GM21390 (cell line): ENCODE data around the gene PPIH.
A peak's percentile ranks its signal among the peaks of the same experiment; 100 is the strongest.
"Not testable (repeated sequence)": the region's sequence is repeated elsewhere in the genome, so short reads cannot be mapped to it uniquely, and the experiment has no call there.

Source experiments
- ATAC-seq: cut with Tn5 transposase; IDR thresholded peaks from one replicate; pipeline ENCODE4 v1.9.1; 2021; ENCODE audit not compliant: unreplicated experiment

PPIH gene

DNA sequence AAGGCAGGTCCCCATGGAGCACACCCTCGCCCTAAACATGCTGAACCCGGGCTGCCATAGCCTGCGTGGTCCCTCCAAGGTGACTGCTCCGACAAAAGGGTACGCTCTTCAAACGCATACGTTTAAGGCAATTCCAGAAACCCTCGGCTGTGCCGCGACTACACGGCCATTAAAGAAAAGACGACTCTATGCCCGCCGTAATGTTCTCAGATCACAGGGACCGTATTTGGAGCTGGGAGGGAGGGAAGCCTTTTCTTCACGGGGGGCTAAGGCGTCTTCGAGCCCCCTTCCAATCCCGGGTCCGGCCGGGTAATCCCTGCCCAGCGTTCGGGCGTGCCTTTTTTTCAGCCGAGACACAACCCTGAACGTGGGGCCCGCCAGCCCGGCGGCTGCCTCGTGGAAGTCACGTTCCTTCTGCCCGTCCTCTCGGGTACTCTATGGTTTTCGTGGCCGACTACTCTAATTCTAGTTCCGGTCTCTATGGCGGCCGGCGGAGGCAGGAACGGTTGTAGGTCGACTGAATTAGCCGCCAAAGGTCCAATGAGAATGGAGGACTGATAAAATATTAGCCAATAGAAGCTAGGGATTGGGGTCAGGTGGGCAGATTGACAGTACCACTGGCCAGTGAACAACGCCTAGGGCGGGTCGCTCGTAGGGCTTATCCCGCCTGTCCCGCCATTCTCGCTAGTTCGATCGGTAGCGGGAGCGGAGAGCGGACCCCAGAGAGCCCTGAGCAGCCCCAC, 23.7 kb downstream of the PPIH start, which contains the start of gene YBX1:
YBX1 (plus strand) TSS at position 678 of the 743 bp plus-strand sequence. CDS start 148 bp downstream, outside the sequence.
- peak; percentile 87 for ATAC-seq

DNA sequence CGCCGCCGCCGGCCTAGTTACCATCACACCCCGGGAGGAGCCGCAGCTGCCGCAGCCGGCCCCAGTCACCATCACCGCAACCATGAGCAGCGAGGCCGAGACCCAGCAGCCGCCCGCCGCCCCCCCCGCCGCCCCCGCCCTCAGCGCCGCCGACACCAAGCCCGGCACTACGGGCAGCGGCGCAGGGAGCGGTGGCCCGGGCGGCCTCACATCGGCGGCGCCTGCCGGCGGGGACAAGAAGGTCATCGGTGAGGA, 24.2 kb downstream of the PPIH start:
- not testable (repeated sequence) for ATAC-seq

DNA sequence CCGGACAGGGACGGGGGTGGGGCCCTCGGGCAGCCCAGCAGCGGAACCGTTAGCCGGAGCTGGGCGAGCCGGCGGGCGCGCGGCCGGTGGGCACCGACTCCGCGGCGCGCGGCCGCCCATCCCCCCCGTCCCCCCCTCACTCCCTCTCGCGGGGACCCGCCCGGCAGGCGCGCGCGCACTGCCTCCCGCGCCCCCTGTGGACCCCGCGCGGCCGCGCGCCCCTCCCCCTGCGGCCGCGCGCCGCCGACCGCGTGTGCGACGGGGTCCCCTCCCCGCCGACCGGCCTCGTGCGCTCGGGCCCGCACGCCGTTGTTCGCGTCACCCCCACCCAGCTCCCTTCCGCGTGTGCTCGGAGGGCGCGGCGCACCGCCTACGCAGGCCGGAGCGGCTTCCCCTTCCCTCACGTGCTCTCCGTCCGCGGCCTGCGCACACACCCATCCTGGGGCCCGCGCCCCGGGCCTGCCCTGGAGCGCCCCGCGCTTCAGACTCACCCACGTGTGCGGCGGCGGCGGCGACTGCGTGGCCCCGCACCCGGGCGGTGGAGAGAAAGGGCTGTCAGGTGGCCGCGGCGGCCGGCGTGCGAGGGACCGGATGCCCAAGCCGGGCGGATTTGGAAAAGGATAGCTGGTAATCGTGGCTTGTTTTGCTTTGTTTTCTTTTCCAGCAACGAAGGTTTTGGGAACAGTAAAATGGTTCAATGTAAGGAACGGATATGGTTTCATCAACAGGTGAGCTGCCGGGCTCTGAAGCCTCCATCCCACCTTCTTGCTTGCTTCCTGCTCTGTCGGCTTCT, 24.7 kb downstream of the PPIH start:
- ATAC-seq: peak; percentile 38

DNA sequence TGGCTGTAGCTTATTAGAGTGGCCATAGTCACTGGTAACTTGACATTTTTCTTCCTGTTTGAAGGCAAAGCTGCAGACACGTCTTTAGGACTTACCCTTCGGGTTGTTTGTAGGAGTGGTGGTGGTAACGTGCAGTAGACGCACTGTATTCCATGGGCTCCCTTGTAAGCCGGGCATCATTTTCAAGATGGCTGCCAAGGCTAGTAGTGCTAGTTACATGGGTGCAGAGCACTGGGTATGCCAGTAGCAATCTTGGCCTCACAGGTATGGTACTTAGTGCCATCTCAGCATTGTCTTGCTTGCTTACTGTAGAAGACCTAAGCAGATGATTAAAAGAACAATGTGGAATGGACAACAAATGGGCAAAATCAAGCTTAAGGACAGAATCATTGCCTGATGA, 25.9 kb downstream of the PPIH start:
- ATAC-seq: no peak

DNA sequence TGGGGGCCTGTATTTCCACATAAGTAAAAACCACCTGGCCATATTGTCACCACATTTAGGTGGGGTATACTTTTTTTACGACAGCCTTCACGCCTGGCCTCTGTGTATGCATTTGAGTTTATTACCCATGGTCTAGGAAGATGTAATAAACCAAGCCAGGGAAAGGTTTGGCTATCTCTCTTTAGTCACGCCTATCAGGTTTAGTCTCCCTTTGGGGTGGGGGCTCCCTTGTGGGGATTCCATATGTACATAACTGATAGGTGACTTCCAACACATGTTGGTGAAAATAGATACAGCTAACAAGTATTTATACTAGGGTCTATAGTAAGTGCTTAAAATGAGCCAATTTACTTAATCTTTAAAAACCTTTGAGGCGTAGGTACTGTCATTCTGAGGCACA, 28.2 kb downstream of the PPIH start:
- no peak for ATAC-seq

DNA sequence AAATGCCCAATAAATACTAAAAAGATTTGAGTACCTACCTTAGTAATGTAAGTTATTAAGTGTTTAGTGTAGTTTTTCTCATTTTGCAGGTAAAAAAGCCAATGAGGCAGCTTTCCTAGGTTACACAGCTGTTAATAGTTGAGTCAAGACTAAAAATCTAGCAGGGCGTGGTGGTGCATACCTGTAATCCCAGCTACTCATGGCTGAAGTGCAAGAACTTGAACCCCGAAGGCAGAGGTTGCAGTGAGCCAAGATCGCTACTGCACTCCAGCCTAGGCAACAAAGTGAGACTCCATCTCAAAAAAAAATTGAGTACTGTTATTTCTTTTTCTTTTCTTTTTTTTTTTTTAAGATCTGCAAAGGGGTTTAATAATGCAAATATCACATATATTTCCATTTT, 31.7 kb downstream of the PPIH start:
- no peak for ATAC-seq

DNA sequence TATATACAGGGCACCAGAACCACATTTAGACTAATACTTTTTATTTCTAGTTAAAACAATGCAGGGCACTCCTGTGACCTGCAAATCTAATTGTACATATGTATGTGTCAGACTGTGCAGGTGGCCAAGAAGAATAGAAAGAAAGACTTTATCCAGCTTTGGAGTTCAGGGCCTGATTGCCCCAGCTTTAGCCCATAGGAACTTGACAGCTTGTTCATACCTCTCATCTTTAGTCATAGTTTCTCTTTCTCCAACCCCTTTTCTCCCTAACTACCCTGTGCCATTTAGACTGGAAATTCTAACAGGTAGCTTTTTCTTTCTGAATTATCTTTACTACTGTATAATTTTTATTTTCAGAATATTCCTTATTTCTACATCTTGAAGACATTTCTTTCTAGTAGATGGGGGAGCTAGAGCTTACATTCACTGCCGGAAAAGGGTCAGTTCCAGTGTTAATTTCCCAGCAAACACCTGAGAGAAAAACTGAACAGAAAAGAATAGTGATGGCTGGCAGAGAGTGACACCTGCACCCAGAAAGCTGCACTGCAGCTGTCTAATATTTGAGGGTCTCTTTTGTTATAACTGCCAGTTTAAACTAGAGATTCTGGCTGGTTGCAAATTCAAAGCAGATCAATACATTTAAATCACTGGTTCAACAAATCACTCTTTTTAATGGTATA, 32.4 kb downstream of the PPIH start:
- no peak for ATAC-seq

DNA sequence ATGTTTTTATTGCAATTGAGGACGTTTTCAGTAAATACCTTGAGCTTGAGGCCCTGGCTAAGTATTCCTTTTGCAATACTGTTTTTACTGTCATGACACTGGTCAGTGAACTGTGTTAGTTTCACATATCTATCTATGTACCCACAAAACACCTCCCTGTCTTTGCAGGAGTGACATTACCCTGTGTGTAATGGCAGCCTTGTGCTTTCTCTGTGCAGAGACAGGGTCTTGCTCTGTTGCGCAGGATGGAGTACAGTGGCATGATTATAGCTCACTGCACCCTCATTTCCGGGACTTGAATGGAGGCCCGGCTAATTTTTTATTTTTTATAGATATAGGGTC, 32.9 kb downstream of the PPIH start:
- ATAC-seq: no peak

DNA sequence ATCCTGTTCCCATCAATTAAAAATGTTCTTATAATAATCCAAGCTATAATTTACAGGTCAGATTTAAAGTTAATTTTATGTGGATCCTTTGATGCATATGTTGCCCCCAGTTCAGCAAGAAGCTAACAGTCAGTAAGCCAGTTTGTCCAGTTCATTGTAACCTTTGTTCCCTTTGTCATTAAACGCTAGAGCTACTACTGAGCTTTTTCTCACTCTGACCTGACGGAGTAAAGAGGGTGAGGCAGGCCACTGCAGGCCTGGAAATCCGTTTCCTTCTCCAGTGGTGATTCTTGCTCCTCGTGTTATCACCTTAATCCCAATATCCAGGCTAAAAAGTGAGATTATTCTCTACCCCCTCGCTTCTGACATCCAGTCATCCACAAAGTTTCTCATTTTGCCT, 34.2 kb downstream of the PPIH start:
- ATAC-seq: no peak

DNA sequence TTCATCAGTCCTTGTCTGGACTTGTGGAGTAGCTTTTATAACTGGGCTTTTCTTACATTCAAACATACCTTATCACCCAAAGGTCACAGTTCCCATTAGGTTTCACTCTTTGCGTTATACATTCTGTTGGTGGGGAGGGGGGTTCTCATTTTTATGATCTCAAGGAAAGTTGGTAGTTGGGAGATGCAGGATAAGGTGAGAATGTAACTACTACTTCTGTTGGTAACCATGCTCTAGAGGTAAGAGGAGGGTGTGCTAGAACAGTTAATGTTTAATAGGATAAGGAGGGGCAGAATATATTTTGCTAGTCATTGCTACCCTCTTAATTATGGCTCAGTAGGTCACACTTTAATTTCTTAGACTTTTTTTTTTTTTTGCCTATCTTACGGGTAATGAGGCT, 34.7 kb downstream of the PPIH start:
- ATAC-seq: no peak

DNA sequence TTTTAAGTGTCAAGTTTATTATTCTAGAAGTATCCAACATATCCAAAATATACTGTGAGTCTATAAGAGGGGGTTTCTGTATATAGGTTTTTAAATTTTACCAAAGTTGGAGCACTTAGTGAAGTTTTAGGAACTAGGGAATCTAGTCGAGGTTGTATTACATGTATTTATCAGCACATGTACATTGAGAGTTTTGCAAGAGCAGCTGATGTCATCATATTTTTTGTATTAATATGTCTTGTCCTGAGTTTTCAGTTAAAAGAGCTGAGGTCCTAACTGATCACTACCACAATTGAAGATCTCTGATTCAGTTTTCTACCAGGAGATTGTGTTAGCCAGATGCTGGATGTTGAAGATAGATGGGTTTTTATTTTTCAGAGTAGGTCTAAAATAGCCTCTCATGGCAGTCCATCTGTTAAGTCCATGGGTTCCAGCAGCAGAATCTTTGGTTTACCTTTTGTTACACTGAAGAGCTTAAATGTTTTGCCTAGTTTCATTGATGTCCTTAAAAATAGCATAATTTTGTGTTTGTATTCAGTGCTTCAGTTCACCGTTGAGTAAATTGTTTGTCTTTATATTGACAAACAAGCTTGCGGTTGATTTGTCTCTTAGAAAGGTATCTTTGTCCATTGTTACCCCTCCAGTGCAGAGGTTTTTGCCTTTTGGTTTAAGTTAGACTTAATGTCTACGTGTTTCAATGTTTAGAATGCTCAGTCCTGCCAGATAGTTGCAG, 40.0 kb downstream of the PPIH start:
- no peak for ATAC-seq

DNA sequence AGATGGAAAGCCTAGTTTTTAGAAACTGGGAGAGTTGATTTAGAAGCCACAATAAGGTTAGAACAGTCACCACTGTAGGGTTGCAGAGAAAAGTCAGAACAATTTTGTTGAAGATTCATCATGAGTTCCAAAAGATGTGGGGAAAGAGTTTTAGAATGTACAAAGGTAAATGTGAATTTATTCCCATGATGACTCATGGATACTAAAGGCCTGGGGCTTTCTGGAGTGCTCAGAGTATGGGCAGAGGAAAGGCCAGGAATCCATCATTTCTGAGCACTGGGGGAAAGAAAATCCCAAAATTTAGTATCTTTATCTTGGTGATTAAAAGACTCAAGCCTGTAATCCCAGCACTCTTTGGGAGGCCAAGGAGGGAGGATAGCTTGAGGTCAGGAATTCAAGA, 41.8 kb downstream of the PPIH start:
- ATAC-seq: no peak

DNA sequence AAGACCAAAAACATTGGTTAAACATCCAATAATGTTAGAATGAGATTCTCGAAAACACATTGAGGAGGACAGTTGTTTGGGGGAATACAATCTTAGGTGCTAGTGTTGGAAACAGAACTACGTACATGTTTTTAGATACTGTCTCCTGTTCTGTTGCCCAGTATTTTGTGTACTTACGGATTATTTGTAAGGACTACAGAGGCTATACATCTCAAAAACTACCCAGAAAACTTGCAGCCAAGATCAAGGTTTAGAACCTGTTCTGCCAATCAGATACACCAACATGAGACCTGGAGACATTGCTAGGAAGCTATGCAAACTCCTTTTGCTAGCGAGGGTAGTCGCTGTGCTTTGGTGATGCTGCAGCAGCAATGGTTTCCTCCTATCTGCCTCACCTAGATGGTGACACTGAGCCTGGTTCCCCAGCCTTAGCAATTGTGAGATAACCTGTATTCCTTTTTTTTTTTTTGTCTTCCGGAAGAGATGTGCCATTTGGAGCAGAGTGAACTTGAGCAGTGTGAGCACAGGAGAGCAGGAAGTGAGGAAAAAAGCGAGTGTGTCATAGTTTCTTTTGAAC, 45.8 kb downstream of the PPIH start:
- ATAC-seq: no peak

DNA sequence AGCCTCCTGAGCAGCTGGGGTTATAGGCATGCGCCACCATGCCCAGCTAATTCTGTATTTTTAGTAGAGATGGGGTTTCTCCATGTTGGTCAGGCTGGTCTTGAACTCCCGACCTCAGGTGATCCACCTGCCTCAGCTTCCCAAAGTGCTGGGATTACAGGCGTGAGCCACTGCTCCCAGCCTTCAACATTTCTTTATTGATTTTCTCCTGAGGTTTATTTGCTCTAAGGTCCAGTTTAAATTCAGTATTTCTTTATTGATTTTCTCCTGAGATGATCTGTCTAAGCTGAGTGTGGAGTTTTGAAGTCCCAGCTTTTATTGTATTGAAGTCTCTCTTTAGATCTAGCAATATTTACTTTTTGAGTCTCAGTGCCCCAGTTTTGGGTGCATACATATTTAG, 54.6 kb downstream of the PPIH start:
- not testable (repeated sequence) for ATAC-seq

DNA sequence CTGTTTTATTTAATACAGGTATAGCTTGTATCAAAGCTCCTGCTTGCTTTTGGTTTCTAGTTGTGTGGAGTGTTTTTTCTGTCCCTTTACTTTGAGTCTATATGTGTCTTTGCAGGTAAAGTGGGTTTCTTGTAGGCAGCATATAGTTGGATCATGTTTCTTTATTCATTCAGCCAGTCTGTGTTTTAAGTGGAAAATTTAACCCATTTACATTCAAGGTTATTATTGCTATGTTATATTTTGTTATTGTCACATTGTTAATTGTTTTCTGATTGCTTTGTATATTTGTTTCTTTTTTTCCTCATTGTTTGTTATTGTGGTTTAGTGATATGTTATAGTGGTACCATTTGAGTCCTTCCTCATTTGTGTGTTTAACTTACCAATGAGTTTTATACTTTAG, 55.1 kb downstream of the PPIH start:
- no peak for ATAC-seq

DNA sequence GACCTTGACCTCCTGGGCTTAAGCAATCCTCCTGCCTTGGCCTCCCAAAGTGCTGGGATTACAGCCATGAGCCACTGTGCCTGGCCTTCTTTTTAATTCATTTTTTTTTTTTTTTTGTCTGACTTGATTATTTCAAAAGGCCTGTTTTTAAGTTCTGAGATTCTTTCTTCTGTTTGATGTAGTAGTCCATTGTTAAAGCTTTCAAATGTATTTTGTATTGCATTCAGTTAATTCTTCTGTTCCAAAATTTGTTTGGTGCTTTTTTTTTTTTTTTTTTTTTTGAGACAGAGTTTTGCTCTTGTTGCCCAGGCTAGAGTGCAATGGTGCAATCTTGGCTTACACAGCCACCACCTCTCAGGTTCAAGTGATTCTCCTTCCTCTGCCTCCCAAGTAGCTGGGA, 56.2 kb downstream of the PPIH start:
- ATAC-seq: not testable (repeated sequence)

DNA sequence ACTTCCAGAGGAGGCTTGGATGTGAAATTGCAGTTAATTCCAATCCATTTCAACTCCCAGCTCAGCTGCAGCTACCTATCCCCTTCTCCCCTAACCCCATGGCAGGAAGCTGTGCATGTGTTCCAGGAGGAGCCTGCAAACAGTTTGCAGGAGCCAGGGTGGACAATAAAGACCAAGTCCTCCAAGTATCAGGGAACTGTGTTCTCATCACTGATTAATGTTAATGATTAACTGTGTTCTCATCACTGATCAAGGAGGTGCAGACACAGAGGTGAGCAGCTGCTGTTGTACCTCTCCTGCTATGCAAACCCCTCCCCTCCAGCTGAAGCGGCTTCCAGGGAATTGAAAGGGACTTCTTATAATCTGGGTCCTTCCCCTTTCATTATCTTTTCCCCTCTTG, 62.6 kb downstream of the PPIH start:
- ATAC-seq: no peak

DNA sequence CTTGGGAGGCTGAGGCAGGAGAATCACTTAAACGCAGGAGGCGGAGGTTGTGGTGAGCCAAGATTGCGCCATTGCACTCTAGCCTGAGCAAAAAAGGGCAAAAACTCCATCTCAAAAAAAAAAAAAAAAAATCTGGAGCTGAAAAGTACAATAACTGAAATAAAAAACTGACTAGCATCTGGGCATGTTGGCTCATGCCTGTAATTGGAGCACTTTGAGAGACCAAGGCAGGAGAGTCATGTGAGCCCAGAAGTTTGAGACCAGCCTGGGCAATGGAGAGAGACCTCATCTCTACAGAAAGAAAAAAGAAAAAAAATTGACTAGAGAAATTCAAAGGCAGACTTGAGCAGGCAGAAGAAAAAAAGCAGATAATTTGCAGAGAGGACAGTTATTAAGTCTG, 63.7 kb downstream of the PPIH start:
- ATAC-seq: no peak

DNA sequence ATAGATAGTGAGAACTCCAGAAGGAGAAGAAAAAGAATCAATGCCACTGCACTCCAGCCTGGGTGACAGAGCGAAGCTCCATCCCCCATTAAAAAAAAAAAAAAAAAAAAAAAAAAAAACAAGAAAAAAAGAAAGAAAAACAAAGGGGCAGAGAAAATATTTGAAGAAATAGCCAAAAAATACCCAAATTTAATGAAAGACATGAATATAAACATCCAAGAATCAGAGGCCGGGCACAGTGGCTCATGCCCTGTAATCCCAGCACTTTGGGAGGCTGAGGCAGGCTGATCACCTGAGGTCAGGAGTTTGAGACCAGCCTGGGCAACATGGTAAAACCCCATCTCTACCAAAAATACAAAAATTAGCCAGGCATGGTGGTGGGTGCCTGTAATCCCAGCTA, 64.2 kb downstream of the PPIH start:
- not testable (repeated sequence) for ATAC-seq

DNA sequence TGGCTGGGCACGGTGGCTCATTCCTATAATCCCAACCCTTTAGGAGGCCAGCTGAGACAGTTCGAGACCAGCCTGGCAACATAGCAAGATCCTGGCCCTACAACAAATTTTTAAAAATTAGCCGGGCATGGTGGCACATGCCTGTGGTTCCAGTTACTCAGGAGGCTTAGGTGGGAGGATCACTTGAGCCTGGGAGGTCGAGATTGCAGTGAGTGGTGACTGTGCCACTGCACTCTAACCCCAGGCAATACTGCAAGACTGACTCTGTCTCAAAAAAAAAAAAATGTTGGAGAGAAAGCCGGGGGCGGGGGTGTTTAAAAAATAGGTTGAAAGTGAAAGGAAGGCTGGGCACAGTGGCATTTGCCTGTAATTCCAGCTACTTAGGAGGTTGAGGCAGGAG, 65.3 kb downstream of the PPIH start:
- ATAC-seq: no peak

DNA sequence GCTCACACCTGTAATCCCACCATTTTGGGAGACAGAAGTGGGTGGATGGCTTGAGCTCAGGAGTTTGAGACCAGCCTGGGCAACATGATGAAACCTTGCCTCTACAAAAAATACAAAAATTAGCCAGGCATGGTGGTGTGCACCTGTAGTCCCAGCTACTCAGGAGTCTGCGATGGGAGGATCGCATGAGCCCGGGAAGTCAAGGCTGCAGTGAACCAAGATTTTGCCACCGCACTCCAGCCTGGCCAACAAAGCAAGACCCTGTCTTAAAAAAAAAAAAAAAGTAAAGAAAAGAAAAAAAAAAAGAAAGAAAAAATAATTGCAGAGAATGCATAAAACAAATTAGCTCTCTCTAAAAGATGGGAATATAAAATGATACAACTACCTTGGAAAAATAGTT, 67.6 kb downstream of the PPIH start:
- not testable (repeated sequence) for ATAC-seq
